Naive B cell (primary cell): ENCODE results near the gene LRCOL1. TPM values are rescaled to one million over a fixed set of nuclear protein-coding genes. Genes with fewer than 3 reads are reported as not detected.

Experiments
- ATAC-seq, 2 donors: fragments of 150-1000 bp; cut with Tn5 transposase; 2 replicates each; pipeline ENCODE4 v1.10.0; 2021; ENCODE audit warnings: low read depth in 2 of 2, mild to moderate bottlenecking in 2 of 2, moderate library complexity in 2 of 2
- DNase-seq: peaks from one replicate; pipeline ENCODE4 v3.0.0; 2022
- H3K27ac Mint-ChIP-seq, 6 donors: one replicate each; pipeline ENCODE4 v1.8.0; 2020 to 2022; ENCODE audit warnings: mild to moderate bottlenecking in 6 of 6, mixed read lengths in 6 of 6, moderate library complexity in 5 of 6, inconsistent platforms in 2 of 6
- H3K27me3 Mint-ChIP-seq, 3 donors: one replicate each; pipeline ENCODE4 v1.8.0; 2021 to 2022; ENCODE audit warnings: mixed read lengths in 3 of 3, mild to moderate bottlenecking in 1 of 3
- H3K36me3 Mint-ChIP-seq, 2 donors: one replicate each; pipeline ENCODE4 v1.8.0; 2020 to 2022; ENCODE audit warnings: mixed read lengths in 2 of 2, inconsistent platforms in 1 of 2, mild to moderate bottlenecking in 1 of 2
- H3K4me1 Mint-ChIP-seq, 3 donors: one replicate each; pipeline ENCODE4 v1.8.0; 2020 to 2022; ENCODE audit warnings: mixed read lengths in 3 of 3, inconsistent platforms in 1 of 3, mild to moderate bottlenecking in 1 of 3, moderate library complexity in 1 of 3
- H3K4me3 Mint-ChIP-seq, 8 donors: one replicate each; pipeline ENCODE4 v1.8.0; 2020 to 2022; ENCODE audit warnings: mild to moderate bottlenecking in 8 of 8, mixed read lengths in 8 of 8, moderate library complexity in 8 of 8, inconsistent platforms in 2 of 8
- H3K9me3 Mint-ChIP-seq, 7 donors: one replicate each; pipeline ENCODE4 v1.8.0; 2020 to 2022; ENCODE audit warnings: mixed read lengths in 7 of 7, mild to moderate bottlenecking in 5 of 7, inconsistent platforms in 2 of 7, moderate library complexity in 1 of 7
- polyA plus RNA-seq, 6 donors: library from polyadenylated mRNA; unstranded; fragments of 300-500 nt; fragmentation: Illumina TruSeq; gene quantifications; one replicate each; pipeline ENCODE4 v1.2.3, GENCODE V29; 2021; ENCODE audit warnings: low read depth in 6 of 6

The LRCOL1 gene
- polyA plus RNA-seq, 6 donors from 2014 or later = not detected

DNA sequence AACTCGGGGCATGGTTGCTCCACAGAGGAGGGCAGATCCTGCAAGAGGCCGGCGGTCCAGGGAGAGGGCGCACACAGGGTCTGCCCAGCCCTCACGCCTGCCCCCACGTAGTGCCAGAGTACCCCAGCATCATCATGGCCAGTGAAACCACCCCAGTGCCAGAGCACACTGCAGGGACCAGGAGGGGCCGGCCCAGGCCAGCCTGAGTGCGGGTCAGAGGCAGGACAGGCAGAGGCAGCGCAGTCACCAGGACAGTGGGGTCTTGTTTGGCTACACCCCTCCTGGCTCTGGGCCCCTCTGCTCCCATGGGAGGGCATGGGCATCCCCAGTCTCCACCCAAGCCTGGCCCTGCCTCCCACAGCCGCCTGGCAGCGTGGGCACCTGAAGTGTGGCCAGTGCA is 34.7 kb downstream of the LRCOL1 start:
- Mint-ChIP-seq H3K4me1 (peaks cover 0 to 3% (median 0%) of the 10 kb centered on the region in 3 donors), H3K9me3 (no peaks in the 10 kb centered on the region), H3K4me3 (no peak overlapping the region), H3K36me3 (peaks cover 0 to 3% of the 10 kb centered on the region in 2 donors), H3K27me3 (no peaks in the 10 kb centered on the region), H3K27ac (no peak overlapping the region)
- DNase-seq (no peak), ATAC-seq (no peak)

DNA sequence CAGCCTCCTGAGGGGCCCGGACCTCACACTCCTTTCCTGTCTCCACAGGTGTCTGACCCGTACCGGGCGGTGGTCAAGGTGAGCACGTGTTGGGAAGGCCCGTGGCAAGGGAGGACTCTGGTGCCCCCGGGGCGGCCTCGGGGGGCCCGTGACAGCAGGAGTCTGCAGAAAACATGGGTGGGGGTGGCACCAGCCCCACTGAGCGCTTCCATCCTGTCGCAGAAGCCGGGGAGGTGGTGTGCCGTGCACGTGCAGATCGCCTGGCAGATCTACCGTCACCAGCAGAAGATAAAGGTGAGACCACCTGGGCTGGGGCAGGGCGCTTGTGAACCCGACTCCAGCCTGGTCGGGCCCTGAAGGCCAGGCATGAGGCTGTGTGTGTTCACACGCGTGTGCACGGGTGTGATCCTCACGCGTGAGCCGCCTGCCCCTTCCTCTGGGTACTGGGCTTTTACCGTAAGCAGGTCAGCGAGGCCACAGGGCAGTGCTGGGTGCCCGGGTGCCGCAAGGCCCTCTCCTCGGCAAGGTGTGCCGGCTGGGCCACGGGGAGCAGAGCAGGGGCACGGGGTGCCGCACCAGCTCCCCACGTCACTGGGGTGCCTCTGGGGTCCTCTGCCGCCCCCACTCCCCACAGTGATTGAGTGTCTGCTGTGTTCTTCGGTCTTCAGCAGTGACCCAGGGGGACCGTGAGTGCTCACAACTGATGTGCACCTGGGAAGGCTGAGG is 35.9 kb downstream of the LRCOL1 start:
- no peak overlapping the region for H3K27ac Mint-ChIP-seq
- H3K4me3 Mint-ChIP-seq = no peak overlapping the region
- no peaks in the 10 kb centered on the region for H3K9me3 Mint-ChIP-seq
- H3K36me3 Mint-ChIP-seq = no peaks in the 10 kb centered on the region
- peaks cover 0 to 3% (median 0%) of the 10 kb centered on the region in 3 donors for H3K4me1 Mint-ChIP-seq
- no peak for DNase-seq
- H3K27me3 Mint-ChIP-seq = no peaks in the 10 kb centered on the region
- ATAC-seq = no peak

DNA sequence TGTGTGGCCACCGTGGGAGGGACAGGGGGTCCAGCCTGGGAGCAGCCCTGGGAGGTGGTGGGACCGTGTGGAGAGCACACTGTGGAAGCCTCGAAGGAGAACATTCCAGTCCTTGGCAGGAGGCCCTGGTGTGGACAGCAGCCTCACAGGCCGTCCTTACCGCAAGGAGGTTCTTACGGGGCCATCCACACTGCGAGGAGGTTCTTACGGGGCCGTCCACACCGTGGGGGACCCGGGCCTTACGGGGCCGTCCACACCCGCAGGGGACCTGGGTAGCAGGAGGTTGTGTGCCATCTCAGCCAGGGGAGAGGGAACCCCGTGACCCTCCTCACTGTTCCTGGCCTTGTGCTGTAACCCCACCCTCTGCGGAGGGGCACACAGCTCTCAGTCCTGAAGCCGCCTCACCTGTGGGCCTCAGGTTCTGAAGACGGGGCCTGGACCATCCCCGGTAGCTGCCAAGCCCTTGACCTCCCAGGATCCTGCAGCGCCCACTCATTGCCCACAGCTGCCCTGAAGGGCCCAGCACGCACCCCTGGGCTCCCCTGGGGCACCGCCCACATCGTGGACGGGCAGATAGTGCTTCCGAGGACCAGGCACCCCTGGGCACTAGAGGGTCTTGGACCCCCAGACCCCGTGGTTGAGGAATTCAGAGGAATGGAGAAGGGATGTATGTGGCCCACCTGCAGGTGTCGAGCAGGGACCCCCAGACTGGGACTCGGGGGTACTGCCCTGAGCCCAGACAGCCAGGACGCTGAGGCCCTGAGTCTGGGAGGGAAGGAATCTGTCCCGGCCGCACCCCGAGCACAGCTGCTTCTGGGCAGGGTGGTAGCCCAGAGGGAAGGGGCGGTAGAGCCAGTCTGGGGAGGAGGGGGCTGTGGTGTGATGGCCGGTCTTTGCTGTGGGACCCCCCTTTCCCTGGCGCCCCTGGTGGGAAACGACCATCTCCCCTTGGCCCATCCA is 37.3 kb downstream of the LRCOL1 start:
- Mint-ChIP-seq H3K27me3 (no peaks in the 10 kb centered on the region), H3K4me1 (peaks cover 0 to 3% (median 0%) of the 10 kb centered on the region in 3 donors), H3K36me3 (no peaks in the 10 kb centered on the region), H3K27ac (no peak overlapping the region), H3K9me3 (no peaks in the 10 kb centered on the region), H3K4me3 (no peak overlapping the region)
- DNase-seq = no peak
- no peak for ATAC-seq

DNA sequence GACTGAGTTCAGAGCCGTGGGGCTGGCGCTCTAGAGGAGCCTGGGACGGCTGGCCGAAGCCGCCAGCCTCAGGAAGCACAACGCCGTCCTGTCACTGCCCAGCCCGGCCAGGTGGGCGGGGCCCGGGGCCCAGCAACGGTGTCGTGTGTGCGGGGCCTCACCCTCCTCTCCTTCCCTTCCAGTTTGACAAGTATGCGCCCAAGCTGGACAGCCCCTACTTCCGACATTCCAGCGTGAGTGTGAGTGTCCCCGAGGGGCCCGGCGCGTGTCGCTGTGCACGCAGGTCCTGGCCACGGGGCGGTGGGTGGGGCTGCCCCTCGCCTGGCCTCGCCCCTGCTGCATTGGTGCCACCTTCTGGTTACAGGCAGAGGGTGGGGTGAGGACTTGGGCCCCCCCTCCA is 38.3 kb downstream of the LRCOL1 start:
- ATAC-seq (no peak), DNase-seq (no peak)
- Mint-ChIP-seq H3K36me3 (no peaks in the 10 kb centered on the region), H3K4me3 (no peak overlapping the region), H3K9me3 (no peaks in the 10 kb centered on the region), H3K27me3 (no peaks in the 10 kb centered on the region), H3K27ac (no peak overlapping the region), H3K4me1 (peaks cover 0 to 3% (median 0%) of the 10 kb centered on the region in 3 donors)

DNA sequence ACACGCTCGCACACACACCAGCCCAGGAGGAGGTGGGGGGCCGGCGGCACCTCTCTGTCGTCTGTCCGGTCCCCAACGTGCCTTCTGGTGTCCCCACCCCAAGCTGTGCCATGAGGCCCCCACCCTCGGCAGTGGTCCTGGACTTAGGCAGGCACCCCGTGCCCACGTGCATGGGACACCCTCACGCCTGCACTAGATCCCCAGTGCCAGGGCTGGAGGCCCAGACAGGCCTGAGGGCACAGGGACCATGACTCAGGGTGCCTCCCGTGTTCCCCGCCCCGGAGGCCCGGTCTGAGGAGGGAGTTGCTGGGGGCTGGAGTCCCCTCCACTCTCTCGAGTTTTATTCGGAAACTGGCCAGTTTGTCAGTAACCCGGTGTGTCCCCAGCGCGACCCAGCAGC is 38.8 kb downstream of the LRCOL1 start:
- Mint-ChIP-seq H3K4me3 (no peak overlapping the region), H3K36me3 (no peaks in the 10 kb centered on the region), H3K27me3 (no peaks in the 10 kb centered on the region), H3K9me3 (no peaks in the 10 kb centered on the region), H3K4me1 (peaks cover 0 to 3% (median 0%) of the 10 kb centered on the region in 3 donors), H3K27ac (no peak overlapping the region)
- no peak for ATAC-seq
- DNase-seq = no peak

DNA sequence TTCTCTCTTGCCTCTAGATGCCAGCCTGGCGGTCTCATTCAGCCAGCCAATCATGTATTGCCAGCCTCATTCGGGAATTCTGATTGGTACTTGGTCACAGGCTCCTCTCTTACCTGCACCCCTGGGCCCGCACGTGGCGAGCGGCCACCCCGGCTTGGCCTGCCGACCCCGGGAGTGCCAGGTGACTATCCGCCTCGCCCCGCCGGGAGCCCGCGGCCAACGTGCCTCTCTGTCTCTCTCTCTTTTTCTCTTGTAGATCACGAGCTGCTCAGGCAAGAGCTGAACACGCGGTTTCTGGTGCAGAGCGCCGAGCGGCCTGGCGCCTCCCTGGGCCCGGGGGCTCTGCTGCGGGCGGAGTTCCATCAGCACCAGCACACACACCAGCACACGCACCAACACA is 39.3 kb downstream of the LRCOL1 start:
- no peaks in the 10 kb centered on the region for H3K36me3 Mint-ChIP-seq
- peaks cover 0 to 3% (median 0%) of the 10 kb centered on the region in 3 donors for H3K4me1 Mint-ChIP-seq
- H3K4me3 Mint-ChIP-seq = no peak overlapping the region
- no peaks in the 10 kb centered on the region for H3K9me3 Mint-ChIP-seq
- DNase-seq (no peak), ATAC-seq (no peak)
- H3K27me3 Mint-ChIP-seq = no peaks in the 10 kb centered on the region
- no peak overlapping the region for H3K27ac Mint-ChIP-seq

DNA sequence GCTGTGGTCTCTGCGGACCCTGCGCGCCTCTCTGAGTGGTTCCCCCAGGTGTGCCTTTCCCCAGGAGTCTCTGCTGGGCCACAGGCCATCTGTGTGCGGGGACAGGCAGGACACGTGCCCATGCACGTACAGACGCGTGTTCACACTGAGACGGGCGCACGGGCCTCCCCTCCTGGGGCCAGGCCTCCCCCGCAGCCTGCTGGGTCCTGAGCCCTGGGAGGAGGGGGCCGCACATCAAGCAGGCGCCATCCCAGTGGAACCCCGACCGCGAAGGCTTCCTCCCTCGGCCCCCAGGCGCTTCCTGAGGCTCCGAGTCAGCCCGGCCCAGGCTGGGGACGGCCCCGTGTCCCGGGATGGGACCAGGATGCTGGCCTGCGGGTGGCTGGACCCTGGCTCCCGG is 39.7 kb downstream of the LRCOL1 start:
- ATAC-seq = no peak
- Mint-ChIP-seq H3K27ac (no peak overlapping the region), H3K9me3 (no peaks in the 10 kb centered on the region)

DNA sequence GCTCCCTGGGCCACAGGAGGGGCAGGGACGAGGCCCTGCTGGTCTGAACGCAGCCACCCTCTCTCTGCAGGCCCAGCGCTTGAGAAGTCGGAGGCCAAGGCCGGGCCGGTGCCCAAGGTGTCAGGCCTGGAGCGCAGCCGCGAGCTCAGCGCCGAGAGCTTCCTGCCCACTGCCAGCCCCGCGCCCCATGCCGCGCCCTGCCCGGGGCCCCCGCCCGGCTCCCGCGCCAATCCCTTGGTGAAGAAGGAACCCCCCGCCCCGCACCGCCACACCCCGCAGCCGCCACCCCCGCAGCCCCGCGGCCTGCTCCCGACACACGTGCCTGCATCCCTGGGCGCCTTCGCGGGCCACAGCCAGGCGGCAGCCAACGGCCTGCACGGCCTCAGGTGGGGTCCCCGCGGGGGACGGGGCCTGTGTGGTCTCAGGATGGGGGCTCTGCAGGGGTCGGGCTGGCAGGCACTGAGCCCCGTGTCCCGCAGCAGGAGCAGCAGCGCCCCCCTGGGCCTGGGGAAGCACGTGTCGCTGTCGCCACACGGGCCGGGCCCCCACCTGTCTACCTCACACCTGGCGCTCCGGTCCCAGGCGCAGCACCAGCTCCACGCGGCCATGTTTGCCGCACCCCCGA is 40.4 kb downstream of the LRCOL1 start:
- DNase-seq (no peak), ATAC-seq (no peak)
- no peaks in the 10 kb centered on the region for H3K9me3 Mint-ChIP-seq
- H3K27me3 Mint-ChIP-seq = no peaks in the 10 kb centered on the region
- H3K4me3 Mint-ChIP-seq = no peak overlapping the region
- peaks cover 0 to 7% of the 10 kb centered on the region in 2 donors for H3K36me3 Mint-ChIP-seq
- H3K27ac Mint-ChIP-seq = no peak overlapping the region
- H3K4me1 Mint-ChIP-seq = peaks cover 0 to 7% (median 0%) of the 10 kb centered on the region in 3 donors

More for the DNA sequence above, 39.7 kb downstream of the LRCOL1 start:
- Mint-ChIP-seq H3K4me3 (no peak overlapping the region), H3K4me1 (peaks cover 0 to 3% (median 0%) of the 10 kb centered on the region in 3 donors), H3K36me3 (peaks cover 0 to under 1% of the 10 kb centered on the region in 2 donors), H3K27me3 (no peaks in the 10 kb centered on the region)
- no peak for DNase-seq

DNA sequence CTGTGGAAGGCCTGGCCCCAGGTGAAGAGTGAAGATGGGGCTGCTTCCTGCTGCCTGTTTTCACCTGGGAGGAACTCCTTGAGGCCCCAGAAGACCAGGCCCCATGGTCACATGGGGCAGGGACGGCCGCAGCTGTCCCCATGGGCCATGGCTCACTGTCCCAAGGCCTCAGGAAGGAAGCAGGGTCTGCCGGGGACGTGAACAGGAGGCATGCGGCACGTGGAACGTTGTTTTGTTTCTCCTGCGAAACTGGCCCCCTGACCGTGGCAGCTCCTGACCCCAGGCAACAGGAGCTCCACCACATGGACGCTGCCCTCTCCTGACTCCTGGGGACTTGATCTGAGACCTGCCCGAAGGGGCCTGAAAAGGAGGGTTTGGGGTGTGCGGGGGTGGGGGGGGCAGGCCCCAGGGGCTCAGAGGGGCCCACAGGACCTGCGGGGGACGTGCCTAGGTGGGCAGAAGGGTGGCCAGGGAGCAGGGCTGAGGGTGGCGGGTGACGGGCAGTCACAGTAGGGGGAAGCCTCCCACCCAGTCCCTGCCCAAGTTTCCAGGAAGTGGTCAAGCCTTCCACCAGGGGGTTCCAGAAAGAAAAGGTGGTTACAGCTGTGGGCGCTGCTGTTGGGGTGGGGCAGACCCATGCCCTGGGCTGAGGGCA is 41.4 kb downstream of the LRCOL1 start:
- Mint-ChIP-seq H3K27ac (no peak overlapping the region), H3K4me1 (peaks cover 0 to 7% (median 0%) of the 10 kb centered on the region in 3 donors), H3K36me3 (peaks cover 0 to 8% of the 10 kb centered on the region in 2 donors), H3K9me3 (no peaks in the 10 kb centered on the region), H3K4me3 (no peak overlapping the region), H3K27me3 (no peaks in the 10 kb centered on the region)
- DNase-seq (no peak), ATAC-seq (no peak)

DNA sequence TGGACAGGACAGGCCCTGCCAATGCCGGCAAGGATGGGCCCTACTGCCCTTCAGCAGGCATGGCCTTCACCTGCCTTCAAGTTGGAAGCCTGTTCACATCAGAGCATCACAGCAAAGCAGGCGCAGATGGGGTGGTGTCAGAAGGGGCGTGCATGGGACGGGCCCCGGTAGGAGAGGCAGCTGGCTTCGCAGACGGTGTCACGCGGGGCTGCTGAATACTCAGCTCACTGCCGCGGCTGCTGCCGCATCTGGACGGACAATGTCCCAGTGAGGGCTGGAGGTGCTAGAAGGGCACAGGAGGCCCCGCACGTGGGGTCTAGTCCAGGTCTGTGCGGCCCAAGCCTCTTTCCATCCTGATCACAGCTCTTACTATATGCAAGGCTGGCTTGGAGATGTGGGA is 42.1 kb downstream of the LRCOL1 start:
- Mint-ChIP-seq H3K4me3 (no peak overlapping the region), H3K9me3 (no peaks in the 10 kb centered on the region), H3K27ac (no peak overlapping the region), H3K36me3 (peaks cover 0 to 8% of the 10 kb centered on the region in 2 donors), H3K27me3 (no peaks in the 10 kb centered on the region), H3K4me1 (peaks cover 0 to 11% (median 4%) of the 10 kb centered on the region in 3 donors)
- no peak for ATAC-seq
- DNase-seq = no peak

DNA sequence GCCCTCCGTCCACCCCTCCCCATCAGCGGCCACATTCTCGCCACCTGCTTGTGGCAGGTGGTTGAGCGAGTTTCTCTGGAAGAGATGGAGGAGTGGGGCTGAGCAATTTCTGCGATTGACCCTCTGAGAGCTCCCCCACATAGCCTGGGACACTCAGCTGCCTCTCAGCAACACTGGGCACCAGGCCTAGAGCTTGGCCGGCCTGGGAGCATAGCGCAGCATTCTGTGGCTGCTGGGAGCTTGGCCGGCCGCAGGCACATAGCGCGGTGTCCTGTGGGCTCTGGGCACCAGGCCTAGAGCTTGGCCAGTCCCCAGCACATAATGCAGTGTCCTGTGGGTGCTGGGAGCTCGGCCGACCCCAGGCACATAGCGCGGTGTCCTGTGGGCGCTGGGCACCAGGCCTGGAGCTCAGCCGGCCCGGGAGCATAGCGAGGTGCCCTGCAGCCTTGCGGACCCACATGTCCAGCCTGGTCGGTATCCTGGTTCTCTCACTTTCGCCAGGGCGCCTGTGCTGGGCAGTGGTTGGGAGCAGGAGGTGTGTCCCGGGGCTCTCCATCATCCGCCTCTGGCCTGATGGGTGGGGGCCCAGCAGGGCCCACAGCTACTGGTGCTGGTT is 43.8 kb downstream of the LRCOL1 start:
- H3K4me3 Mint-ChIP-seq = no peak overlapping the region
- H3K27me3 Mint-ChIP-seq = no peaks in the 10 kb centered on the region
- ATAC-seq (no peak), DNase-seq (no peak)
- H3K36me3 Mint-ChIP-seq = peaks cover 0 to 8% of the 10 kb centered on the region in 2 donors
- no peaks in the 10 kb centered on the region for H3K9me3 Mint-ChIP-seq
- H3K4me1 Mint-ChIP-seq = peaks cover 2 to 15% (median 5%) of the 10 kb centered on the region in 3 donors
- H3K27ac Mint-ChIP-seq = no peak overlapping the region

DNA sequence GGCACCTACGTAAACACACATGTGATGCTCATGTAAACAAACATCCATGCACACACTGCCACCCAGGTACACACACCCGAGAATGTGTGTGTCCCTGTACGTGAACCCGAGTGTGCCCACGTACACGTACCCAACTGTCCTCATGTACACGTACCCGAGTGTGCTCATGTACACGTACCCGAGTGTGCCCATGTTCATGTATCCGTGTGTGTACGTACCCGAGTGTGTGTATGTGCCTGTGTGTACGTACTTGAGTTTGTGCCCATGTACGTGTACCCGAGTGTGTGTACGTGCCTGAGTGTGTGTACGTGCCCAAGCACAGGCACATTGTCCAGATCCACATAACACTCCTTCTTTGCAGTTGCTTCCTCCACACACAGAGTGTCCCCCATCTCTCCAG is 45.0 kb downstream of the LRCOL1 start:
- ATAC-seq = no peak
- Mint-ChIP-seq H3K27ac (peak overlapping the region in 1 of 6 donors; percentile 19), H3K9me3 (no peaks in the 10 kb centered on the region), H3K36me3 (peaks cover 0 to 8% of the 10 kb centered on the region in 2 donors), H3K4me1 (peaks cover 7 to 16% (median 15%) of the 10 kb centered on the region in 3 donors), H3K27me3 (no peaks in the 10 kb centered on the region), H3K4me3 (peak overlapping the region in 1 of 8 donors; percentile 53)
- DNase-seq = no peak

DNA sequence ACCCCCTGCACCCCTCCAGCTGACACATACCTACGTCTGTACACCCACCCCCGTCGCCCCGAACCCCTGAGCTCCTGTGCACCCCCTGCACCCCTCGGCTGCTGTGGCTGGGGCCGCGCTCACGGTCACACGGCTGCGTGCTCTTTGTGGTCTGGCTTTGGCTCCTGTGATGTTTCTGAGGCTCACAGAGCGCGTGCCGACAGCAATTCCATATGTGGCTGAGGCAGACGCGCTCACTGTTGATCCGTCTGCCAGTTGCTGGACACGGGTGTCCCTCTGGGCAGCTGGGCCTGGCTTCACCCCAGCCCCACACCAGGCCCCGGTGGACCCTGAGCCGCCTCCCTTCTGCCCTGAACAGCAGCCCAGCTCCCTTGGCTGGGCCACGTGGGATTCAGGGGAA is 46.5 kb downstream of the LRCOL1 start:
- Mint-ChIP-seq H3K27me3 (no peaks in the 10 kb centered on the region), H3K9me3 (no peaks in the 10 kb centered on the region), H3K4me1 (peaks cover 14 to 21% (median 18%) of the 10 kb centered on the region in 3 donors), H3K4me3 (no peak overlapping the region), H3K27ac (no peak overlapping the region), H3K36me3 (peaks cover 0 to 8% of the 10 kb centered on the region in 2 donors)
- no peak for DNase-seq
- ATAC-seq = no peak
